Measurements from ENCODE around the gene NFATC1.
A peak's percentile ranks its signal among the peaks of the same experiment; 100 is the strongest.

NFATC1 gene

DNA sequence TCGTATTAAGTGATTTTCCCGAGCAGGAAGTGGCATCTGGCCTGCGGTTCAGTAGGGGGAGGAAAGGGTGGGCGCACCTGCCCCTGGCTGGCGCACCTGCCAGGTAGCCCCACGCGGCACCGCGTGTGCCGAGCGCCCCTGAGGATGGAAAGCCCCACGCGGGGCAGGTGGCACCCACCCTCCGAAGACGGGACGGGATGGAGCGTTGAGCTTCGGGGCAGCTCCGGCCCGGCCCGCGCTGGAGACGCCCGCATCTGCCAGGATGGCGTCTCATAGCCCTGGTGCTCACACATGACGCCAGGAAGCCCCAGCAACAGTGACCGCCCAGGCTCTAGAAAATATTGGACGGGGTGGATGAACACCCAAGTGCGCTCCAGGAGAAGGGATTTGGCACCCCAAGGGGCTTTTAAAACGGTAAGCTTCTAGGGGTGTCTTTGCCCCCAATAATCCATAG, 2.5 kb upstream of the NFATC1 start:
- DNase-seq: peak; percentile 44

DNA sequence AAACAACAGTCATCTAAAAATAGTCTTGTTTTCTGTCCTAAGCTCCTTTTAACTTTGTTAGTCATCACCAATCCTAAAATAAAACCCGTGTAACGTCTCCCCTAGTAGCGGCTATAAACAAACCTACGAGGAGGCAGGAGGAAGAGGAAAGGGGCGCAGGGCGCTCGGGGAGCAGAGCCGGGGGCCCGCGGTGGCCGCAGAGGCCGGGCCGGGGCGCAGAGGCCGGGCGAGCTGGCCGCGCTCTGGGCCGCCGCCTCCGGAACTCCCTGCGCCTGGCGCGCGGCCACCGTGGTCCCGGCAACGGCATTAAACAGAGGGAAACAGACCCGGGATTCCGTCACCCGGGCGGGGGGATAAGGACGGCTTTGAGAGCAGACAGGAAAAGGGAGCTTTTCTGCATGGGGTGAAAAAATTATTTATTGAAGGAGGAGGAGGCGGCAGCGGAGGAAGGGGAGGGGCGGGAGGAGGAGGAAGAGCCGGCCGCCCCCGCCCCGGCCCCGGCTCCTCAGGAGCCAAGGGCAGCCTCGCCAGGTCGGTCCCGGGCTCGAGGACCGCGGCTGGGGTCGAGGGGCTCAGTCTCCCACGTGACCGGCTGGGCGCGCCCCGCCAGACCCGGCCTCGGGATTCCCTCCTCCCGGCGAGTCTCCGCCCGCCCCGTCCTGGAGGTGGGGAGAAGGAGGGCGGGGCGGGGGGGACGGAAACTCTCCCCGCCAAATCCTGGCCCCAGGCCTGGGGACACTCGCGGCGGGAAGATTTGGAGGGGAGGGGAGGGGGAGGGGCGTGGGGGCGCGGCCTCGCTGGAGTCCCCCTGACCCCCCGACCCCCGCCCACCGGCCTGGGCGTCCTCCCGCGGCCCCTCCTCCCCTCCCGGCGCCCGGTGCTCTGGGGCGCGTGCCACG, 1.8 kb upstream of the NFATC1 start:
- peak; percentile 69 for DNase-seq

DNA sequence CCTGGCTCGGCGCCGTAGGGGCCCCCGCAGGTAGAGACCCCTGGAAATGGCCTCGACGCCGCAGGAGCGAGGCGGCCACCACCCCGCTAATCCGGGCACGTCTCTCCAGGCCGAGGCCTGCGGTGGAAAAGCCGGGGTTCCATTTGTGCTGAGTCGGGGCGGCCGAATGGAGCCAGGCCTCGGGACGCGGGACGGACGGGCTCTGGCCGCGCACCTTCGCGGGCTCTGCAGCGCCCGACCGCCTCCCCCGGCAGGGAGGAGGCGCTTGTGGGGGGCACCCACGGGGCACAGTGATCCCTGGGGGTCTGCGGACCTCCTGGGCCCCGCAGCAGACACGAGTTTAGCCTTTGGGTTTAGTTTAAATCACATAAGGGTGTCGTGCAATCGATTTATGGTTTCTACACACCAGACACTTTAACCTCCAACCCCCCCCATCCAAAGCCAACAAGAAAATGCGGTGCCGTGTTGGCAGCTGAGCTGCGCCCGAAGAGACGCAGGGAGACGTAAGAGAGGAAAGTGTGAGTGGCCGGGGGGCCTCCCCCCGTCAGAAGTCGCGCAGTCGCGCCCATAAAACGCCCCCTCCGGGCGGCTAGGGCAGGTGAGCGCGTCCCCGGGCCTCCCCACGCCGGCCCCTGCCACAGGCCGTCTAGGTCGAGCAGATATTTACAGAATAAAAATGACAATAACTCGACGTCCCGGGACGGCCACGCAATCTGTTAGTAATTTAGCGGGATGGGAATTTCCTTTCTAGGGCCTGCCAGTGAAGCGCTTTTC, 1.0 kb upstream of the NFATC1 start:
- DNase-seq: peak; percentile 55

DNA sequence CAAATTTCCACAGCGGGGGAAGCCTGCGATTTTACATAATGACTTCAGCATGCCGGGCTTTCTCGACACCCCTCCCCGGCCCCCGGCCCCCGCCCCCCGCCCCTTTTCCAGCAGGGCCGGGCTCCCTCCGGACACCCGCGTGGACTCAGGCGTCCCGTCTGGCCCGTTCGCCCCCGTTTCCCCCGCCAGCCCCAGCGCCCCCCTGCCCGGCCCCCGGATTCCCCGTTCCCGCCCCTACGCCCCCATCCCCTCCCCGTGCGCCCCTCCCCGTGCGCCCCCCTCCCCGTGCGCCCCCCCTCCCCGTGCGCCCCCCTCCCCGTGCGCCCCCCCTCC, 456 bp upstream of the NFATC1 start:
- DNase-seq: no peak

DNA sequence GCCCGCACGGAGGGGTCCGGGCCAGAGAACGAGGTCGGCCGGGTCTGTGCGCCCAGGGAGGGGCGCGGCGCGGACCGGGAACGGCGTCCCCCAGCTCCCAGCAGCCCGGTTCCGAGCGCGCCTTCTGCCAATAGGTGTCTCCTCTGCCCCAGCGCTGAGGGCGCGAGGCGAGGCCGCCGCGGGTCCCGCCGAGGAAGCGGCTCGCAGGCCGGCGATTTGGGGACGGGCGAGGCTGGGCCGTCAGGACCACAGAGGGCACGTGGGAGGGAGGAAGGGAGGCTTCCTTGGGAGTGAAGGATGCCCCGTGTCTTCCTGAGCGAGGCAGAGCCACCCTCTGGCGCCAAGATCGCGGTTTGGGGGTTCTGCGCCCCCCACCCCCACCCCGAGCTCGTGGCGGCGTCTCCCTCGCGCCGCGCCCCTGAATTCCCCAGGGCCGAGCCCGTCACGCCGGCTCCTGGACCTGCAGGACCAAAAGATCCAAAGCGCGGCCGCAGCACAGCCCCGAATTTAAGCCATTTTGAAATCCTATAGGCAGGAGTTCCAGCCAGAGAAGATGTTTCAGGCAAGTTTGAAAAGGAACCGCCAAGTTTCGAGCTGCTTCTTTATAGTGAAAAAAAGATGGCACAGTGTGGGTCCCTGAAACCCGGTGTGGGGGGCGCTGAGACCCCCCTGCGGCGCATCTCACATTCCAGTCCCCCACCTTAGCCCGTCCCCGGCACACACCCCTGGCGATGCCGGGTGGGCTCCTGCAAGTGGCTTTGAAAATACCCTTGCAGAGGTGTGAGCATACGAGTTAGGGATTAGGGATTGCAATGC, 909 bp downstream of the NFATC1 start:
- DNase-seq: peak; percentile 43

DNA sequence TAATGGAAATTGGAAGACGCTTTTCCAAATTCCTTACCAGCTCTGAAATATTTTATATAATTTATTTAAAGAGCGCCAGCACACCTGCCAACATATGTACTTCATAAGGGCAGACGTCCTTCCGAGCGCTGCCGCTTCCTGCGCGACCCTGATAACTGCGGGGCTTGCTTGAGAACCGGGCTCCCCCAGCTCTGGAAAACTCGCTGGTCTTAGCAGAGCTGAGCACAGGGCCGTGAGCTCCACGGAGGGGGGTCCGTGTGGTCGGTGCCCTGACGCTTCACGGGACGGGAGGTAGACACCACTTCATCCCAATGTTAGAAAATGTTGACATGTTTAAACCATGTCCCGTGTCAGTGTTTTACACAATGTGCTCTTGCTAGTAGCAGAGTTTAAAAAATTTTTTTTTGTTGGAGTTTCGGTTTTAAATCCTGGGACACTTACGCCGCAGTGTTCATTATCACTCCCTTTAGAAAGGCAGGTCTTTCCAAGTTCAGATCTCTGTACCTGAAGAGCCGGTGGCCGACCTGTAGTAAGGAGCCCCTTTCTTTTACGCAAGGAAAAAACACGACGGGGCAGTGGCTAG, 1.6 kb downstream of the NFATC1 start:
- no peak for DNase-seq

DNA sequence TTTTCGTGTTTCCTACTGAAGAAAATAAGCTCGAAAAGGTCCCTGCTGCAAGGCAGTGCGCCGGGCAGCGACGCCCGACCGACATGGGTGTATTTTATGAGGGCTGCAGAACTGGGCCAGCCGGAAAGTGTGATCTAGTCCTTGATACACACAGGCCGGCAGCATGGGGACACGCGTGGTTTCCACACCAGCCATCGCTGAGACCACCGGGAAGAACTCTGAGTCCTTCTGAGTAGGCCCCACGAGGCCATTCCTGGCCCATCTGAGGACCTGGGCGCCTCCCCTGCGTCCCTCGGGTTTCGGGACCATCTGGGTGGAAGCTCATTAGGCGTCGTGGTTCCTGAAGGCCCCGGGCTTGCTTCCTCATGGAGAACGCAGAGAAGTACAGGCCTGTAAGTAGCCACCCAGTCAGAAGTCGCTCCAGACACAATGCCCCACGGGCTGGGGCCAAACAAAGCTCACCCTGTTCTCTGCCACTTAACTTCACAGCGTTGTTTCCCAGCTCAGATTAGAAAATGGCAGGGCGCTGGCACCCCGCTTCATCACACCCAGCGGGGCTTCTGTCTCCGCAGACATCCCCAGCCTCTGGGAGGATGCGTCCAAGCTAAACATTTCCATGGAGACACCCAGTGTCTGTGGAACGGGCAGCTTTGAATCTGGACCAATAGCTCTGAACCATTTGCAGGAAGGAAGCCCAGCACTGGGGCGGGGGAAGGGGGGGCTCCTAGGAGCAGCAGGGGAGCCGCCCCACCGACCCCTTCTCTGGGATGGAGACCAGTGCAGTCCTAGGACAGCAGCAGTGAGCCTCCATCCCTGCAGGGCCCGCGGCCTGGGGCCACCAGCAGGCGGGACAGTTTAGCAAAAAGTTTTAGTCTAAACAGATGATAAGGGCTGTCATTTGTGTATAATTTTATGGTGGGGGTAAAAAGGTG, 2.4 kb downstream of the NFATC1 start:
- no peak for DNase-seq

DNA sequence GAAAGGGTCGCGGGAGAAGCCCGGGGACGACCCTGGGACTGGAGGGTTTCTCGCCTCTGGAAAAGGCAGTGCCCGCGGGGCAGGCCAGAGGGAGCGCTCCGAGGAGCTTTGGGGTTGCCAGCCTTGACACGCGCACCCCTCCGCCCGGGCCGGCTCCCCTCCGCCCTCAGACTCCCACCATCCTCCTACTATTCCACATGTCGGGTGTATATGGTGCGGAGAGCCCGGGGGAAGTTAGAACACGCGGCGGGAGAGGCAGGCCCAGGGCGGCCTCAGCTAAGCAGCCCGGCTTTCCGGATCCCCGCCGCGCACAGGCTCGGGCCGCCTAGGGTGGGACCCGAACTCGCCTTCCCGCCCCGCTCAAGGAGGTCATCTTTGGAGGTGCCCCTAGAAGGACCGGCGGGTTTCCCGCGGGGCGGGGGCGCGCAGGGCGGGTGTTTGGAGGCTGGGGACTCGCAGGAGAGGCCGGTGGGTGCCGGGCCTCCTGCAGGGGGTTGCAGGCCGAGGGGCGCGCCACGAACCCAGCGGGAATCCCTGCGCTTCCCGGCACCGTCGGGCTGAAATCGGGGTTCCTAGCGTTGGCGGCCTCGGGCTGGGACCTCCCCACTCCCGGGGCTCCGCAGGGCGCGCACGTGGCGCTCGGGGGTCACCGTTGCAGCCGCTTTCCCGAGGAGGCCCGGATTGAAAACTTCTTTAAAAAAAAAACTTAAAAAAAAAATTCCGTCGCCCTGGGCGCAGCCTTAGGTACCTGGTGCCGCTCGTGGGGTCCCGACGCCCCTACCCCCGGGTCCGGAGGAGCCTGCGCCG, 3.7 kb downstream of the NFATC1 start:
- DNase-seq: no peak

DNA sequence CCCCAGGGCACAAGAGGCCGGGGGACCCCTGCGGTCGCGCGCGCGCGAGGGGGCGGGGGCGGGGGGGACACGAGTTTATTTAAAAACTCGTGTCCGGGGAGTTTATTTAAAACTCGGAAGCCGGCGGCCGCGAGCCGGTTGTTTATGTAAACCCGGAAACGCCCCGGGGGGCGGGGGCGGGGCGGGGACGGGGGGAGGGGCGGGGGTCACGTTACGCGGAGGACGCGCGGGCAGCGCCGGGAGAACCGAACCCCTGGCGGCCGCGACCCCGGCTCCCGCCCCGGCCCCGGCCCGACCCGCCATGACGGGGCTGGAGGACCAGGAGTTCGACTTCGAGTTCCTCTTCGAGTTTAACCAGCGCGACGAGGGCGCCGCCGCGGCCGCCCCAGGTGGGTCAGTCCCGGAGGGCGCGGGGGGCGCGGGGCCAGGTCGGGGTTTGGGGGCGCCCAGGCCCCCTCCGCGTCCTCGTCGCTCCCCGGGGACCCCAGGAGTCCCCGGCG, 4.4 kb downstream of the NFATC1 start:
- DNase-seq: peak; percentile 80

DNA sequence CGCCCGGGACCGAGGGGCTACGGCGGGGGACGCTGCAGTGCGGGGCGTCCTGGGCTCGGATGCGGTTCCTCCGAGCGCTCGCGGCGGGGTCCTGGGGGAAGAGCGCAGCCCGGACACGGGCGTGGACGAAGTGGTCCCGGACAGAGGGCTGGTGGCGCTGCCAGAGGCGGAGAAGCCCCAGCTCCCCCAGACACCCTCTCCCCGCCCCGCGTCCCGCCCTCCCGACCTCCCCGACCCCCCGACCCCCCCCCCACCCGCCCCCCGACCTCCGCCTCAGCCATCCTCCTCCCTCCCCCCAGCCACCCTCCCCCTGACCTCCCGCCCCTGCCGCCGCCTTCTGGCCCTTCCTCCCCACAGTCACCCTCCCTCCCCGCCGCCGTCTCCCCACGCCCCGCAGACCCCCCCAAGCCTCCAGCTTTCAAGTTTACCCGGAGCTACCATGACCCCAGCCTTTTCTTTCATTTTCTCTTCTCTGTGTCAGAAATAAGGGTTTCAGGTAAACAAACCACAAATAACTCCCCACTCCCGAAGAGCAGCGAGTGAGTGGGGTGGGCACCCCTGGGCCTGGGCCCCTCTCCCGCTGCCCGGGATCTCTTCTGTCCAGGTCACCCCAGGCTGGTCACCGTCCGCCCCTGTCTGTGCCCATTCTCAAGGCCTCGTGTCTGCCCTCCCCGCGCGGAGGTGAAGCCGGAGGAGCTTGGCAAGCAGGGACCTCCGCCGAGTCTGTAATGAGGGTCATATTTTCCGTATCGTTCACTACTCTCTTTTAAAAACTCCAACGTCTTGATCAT, 5.1 kb downstream of the NFATC1 start:
- peak; percentile 79 for DNase-seq

DNA sequence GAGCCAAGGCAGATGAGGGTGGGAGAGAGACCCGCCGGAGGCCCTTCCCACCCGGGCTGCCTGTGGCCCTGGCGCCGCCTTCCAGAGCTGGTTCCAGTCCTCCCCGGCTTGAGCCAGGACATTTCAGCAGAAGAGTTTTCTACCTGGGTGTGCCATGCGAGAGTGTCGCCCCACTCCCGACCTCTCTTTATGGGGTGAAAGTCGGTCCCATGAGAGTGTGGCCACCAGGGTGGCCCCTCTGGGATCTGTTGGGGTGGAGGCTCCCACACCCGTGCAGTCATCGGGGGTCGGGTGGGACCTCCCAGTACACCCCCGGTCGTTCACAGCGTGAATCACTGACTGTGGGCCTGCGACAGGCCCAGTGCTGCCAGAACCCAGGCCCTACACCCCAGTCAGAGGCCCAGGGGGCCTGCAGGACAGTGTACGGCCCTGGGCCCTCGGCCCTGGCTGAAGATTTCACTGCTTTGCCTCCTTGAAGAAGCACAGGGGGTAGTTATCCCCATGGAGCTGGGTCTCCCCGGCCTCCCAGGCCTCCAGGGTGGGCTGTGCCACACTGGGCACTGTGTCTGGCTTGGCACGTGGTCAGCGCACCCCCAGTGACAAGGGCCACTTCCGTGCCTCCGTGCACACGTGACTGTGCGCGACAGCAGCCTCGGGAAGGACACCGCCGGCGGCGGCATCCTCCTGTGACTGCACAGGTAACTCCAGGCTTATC, 5.9 kb downstream of the NFATC1 start:
- no peak for DNase-seq

DNA sequence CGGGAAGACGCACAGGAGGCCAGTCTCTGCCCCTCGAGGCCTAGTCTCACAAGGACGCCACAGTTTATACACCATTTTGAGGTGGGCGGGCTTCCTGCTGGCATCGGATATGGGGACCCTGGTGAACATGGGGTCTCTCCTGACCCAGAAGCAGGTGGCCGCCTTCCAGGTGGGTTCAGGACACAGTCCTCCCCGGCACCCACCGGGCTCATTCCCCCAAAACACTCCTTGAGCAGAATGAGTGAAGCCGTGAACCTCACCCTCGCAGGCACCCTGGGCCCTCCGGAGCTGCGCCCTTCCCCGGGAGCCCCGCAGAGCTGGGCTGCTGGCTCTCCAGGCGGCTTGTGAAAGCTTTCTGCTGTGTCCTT, 6.5 kb downstream of the NFATC1 start:
- no peak for DNase-seq

DNA sequence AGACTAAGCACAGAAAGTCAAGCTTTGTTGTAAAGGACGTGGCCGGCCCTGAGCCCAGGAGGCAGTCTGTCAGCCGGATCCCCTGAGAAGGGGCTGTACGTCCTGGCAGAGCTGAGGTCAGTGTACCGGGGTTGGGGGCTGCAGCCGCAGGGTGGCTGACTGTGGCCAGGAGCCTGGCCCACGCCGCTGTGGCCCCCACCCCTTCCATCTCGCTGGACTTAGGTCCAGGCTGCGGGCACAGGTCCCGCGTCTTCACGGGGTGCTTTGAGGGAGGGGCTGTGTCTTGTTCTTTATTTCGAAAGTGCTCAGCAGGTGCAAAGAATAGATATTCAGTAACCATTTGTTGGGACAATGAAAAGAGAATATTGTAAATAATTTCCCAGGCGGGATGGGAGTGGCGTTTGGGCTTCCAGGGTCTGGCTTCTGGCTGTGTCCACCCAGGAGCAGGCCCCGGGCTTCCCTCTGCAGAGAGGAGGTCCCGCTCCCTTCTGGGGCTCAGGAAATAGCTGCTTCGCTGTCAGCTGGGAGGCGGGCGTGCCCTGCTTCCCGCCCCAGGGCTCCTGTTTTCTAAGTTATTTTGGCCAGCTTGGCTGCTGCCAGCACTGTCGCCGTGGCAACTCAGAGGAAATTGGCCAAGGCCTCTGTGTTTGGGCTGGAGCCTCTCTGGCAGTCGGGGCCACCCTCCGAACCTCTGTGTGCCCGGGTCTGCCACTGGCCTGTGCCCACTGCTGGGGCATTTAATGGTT, 7.4 kb downstream of the NFATC1 start:
- DNase-seq: peak; percentile 42

DNA sequence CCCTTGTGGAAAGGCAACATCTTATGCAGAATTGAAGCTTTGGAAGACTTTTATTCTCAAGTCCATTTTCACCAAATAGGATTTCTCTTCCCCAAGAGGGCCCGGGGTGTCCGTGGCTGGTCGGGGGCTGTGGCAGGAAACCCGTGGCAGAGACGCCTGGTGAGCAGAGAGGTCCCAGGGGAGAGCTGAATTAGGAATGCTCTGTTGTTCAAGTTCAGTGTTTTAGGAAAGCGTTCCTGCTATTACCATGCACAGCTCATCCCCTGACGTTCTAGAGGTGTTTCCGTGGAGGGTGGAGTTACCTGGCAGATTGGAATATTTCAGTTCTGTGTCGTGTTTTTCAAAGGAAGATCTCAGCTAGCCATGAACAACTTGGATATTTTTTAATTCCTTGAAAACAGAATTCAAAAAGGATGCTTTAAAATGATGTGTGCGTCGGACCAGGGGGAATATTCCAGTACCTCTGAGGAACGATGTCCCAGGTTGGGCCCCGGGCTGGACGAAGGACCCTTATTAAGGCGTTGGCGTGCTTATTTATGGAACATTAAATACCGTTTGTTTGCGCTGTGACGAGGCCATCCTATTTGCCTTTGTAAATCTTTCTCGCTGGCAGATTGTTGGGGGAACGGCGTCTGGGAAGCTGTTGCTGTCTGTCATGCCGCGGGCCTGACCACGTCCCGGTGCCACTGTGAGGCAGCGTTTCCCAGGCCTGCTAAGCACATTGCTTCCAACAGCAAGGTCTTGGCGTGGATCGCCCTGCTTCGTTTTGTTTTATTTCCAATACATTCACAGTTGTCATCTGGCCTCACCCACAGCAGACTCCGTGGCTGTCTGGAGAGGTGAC, 8.2 kb downstream of the NFATC1 start:
- DNase-seq: no peak

DNA sequence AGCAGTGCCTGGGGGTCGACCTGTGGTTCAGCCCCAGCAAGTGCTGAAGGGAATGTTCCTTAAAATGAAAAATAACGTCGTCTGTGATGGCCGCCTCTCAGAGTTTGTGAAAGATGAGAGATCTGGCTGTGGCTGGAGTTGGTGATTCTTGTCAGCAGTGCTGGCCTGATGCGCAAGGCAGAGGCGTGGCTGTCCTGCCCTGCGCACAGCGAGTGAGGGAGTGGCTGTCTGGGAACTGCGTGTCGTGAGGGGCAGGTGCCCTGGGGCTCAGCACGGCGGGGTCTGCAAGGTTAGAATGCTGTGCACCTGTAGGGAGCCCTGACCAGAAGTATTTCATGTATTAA, 8.8 kb downstream of the NFATC1 start:
- peak; percentile 57 for DNase-seq

DNA sequence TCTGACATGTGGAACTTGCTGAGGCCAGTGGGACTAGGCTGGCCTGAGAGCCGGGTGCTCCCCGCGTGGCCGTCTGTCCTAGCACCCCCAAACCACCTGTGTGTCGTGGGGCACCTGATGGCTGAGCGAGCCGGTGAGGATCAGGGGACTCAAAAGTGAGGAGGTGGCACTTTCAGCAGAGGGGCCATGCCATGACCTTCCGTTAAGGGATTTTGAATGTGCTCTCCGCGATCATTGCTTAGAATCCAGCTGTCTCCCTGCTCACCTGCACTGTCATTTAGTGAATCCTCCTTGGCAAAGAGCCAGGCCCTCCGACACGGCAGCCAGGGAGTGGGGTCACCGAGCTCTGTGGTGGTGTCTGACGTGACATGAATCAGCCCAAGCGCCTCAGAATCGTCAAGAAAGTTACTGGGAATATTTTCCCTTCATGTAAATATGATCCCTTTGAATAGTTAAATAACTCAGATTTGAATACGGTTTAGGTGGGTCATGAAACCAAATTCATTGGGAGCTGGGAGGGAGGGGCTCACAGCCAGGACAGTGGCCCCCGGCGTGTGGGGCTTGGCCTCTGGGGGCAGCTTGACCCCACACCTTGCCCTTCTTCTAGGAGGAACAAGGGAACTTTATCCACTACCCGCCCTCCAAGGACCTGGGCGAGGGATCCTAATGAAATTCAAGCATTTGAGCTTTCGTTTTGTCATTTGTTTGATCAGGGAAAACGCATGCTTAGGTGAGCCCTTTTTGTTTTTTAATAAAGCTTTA, 9.5 kb downstream of the NFATC1 start:
- DNase-seq: peak; percentile 50

Measured in CD4-positive, alpha-beta T cell treated with Interleukin-10 for 1 hour (primary cell).